ENCODE data around the gene SCAPER.
"Not testable (repeated sequence)": the region's sequence is repeated elsewhere in the genome, so short reads cannot be mapped to it uniquely, and the experiment has no call there.

Gene SCAPER

DNA sequence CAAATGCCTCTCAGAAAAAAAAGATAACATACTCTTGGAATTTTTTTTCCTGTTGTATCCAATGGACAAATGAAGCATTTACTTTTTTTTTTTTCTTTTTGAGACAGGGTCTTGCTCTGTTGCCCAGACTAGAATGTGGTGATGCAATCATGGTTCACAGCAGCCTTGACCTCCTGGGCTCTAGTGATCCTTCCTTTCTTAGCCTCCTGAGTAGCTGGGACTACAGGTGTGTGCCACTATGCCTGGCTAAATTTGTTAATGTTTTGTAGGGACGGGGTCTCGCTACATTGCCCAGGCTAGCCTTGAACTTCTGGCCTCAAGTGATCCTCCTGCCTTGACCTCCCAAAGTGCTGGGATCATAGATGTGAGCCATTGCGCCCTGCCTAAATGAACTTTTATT lies 401.3 kb downstream of the SCAPER start:
- in situ Hi-C loops (cut with MboI; ENCODE audit: low sequenced_read_pairs): no loop called here

GRCh38 chr15:76503121-76503520 lies 402.0 kb downstream of the SCAPER start:
- in situ Hi-C loops (cut with MboI; ENCODE audit: low sequenced_read_pairs): no loop called here

GRCh38 chr15:76502678-76503077 lies 402.5 kb downstream of the SCAPER start:
- in situ Hi-C loops (cut with MboI; ENCODE audit: low sequenced_read_pairs): no loop called here

- in situ Hi-C loops (cut with MboI; ENCODE audit: low sequenced_read_pairs): not testable (repeated sequence)
Measured at GRCh38 chr15:76502185-76502584, 403.0 kb downstream of the SCAPER start.

DNA sequence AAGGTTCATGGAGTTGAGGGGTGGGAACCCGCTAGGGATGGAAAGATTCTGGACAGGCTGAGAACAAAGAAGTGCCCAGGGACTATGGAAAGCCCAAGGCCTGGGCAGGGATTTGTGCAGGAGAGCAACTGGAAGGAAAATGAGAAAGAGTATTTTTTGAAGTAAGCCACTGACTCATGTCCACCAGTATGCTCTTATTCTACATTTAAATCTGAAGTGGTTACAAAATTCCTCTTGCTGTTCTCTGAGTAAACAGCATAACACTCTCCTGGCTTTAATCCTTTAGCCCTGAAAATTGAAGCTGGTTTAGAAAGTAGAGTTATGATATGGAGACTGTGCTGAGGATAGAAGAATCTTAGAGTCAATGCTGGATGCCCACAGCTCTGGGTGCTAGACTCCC lies 403.4 kb downstream of the SCAPER start:
- in situ Hi-C loops (cut with MboI; ENCODE audit: low sequenced_read_pairs): no loop called here

GRCh38 chr15:76501011-76501410 lies 404.1 kb downstream of the SCAPER start:
- in situ Hi-C loops (cut with MboI; ENCODE audit: low sequenced_read_pairs): no loop called here

DNA sequence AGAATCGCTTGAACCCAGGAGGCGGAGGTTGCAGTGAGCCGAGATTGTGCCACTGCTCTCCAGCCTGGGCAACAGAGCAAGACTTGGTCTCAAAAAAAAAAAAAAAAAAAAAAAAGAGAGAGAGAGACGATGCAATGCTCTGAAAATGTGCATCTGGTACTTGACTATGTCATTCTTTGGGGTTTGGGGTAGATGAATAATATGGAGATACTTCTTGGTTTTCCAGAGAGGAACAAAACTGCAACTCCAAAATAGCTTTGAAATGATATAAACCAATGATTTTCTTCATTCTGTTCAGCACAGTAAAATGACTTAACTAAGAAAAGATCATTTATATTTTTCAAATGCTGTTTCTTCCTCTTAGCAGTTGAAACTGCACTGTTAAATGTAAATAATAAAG lies 409.7 kb downstream of the SCAPER start:
- in situ Hi-C loops (cut with MboI; ENCODE audit: low sequenced_read_pairs): no loop called here

- in situ Hi-C loops (cut with MboI; ENCODE audit: low sequenced_read_pairs): no loop called here
Measured at GRCh38 chr15:76492538-76492937, 412.6 kb downstream of the SCAPER start.

DNA sequence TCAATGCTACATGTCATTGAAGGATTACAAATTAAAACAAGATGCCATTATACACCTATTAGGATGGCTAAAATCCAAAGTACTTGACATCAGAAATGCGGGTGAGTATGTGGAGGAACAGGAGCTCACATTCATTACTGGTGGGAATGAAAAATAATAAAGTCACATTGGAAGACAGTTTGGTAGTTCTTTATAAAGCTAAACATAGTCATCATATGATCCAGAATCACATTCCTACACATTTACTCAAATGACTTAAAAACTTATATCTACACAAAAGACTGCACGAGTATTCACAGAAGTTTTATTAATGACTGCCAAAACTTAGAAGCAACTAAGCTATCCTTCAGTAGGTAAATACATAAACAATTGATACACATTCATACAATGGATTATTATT lies 421.4 kb downstream of the SCAPER start:
- in situ Hi-C loops (cut with MboI; ENCODE audit: low sequenced_read_pairs): no loop called here

GRCh38 chr15:76483018-76483417 lies 422.1 kb downstream of the SCAPER start:
- in situ Hi-C loops (cut with MboI; ENCODE audit: low sequenced_read_pairs): no loop called here

GRCh38 chr15:76480267-76480666 lies 424.9 kb downstream of the SCAPER start:
- in situ Hi-C loops (cut with MboI; ENCODE audit: low sequenced_read_pairs): no loop called here

DNA sequence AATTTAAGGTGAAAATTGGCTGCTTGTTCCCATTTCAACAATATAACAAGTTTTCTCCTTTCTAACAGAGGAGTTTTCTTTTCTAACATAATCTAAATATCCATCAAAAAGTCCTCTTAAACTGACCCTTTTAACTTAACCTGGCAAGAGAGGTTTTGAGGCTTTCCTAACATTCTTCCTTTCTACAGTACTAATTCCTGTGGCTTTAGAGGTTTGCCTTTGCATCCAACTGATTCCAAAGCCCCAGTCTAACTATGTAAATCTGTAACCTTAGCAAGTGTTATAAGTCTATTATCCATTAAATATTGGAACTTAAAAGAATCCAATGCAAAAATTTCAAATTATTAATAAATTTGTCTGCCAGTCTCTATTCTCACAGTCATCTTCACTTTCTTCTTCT lies 434.4 kb downstream of the SCAPER start:
- in situ Hi-C loops (cut with MboI; ENCODE audit: low sequenced_read_pairs): no loop called here

DNA sequence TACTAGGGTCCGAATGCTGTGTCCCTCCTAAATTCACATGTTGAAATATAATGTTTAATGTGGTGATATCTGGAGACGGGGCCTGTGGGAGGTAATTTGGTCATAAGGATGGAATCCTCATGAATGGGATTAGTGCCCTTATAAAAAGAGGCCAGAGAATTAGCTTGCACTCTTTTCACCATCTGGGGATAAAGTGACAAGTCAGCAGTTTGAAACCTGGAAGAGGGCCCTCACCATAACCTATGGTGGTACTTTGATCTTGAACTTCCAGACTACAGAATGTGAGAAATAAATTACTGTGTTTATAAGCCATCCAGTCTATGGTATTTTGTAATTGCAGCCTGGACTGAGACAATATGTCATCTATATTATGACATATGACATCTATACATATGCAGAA lies 436.4 kb downstream of the SCAPER start:
- in situ Hi-C loops (cut with MboI; ENCODE audit: low sequenced_read_pairs): no loop called here

DNA sequence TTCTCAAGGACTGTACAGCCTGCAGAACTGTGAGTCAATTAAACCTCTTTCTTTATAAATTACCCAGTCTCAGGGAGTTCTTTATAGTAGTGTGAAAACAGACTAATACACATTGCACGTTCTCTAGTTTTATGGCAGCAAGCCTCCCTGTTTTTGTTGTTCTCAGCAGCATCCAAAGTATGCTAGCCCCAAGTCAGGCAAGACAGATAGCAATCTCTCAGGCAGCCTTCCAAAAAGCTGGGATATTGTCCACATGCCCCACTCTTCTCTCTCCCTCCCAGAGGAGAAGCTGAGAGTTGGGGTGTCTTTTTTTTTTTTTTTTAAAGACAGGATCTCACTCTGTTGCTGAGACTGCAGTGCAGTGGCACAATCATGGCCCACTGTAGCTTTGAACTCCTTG lies 438.0 kb downstream of the SCAPER start:
- in situ Hi-C loops (cut with MboI; ENCODE audit: low sequenced_read_pairs): no loop called here

DNA sequence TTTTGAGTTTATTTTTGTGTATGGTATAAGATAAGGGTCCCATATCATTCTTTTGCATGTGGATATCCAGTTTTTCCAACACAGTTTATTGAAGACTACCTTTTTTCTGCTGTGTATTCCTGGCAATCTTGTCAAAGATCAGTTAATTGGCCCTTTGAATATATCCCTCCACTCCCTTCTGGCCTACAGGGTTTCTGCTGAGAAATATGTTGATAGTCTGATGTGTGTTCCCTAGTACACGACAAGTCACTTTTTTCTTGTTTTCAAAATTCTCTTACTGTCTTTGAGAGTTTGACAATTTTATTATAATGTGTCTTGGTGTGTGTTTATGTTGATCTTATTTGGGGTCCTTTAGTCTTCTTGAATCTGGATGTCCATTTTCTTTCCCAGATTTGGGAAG lies 439.4 kb downstream of the SCAPER start:
- in situ Hi-C loops (cut with MboI; ENCODE audit: low sequenced_read_pairs): no loop called here

DNA sequence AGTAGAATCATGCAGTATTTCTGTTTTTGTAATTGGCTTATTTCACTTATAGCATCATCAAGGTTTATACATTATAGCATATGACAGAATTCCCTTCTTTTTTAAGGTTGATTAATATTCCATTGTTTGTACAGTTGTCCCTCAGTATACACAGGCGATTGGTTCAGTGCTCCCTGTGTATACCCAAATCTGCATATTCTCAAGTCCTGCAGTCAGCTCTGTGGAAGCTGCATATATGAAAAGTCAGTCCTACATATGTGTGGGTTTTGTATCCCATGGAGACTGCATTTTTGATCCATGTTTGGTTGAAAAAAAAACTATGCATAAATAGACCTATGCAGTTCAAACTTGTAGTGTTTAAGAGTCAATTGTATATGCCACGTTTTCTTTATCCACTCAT lies 440.9 kb downstream of the SCAPER start:
- in situ Hi-C loops (cut with MboI; ENCODE audit: low sequenced_read_pairs): no loop called here

- in situ Hi-C loops (cut with MboI; ENCODE audit: low sequenced_read_pairs): no loop called here
Measured at GRCh38 chr15:76460871-76461270, 444.3 kb downstream of the SCAPER start.

DNA sequence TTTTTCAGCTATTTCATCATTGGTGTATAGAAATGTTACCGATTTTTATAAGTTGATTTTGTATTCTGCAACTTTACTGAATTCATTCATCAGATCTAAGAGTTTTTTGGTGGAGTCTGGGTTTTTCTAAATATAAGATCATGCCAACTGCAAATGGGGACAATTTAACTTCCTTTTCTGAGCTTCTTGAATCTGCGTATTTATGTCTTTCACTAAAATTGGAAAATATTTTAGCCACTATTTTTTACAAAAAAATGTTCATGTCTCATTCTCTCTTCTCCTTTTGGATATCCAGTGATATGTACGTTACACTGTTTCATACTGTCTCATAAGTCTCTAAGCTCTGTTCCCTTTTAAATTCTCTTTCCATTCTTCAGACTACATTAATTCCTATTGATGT lies 444.8 kb downstream of the SCAPER start:
- in situ Hi-C loops (cut with MboI; ENCODE audit: low sequenced_read_pairs): no loop called here

DNA sequence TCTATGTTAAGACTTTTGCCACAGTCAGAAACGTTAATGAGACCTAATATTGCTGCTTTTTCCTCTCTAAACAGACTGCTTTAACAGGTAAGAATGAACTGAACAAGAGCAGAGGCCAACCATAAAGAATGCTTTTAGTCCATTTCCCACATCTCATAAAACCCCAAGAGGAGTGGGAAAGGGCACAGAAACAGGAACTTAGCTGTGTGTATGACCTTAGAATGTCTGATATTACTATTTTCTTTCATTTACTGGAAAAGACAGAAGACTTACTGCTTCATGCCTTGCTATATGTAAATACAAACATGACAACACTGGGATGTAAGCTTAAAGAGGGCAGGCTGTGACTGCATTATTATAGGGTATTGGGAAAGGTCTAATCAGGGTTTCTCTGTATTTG lies 453.6 kb downstream of the SCAPER start:
- in situ Hi-C loops (cut with MboI; ENCODE audit: low sequenced_read_pairs): no loop called here

- in situ Hi-C loops (cut with MboI; ENCODE audit: low sequenced_read_pairs): no loop called here
Measured at GRCh38 chr15:76449455-76449854, 455.7 kb downstream of the SCAPER start.

DNA sequence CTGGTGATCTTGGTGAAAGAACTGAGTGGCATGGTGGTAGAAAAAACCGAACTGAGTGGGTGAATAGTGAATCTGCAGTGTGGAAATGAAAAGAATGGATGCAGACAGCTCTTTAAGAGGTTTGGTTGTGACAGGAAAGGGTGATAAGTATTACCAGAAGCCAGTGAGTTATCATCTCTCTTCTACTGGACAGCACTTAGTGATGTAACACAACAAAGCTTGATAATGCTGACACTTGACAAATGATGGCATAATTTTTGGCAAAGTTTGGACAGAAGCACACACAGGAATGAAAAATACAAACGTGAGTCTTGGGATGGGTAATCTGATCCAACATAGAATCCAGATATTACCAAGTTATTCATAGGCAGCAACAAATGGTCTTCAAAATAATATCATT lies 456.4 kb downstream of the SCAPER start:
- in situ Hi-C loops (cut with MboI; ENCODE audit: low sequenced_read_pairs): no loop called here

GRCh38 chr15:76447728-76448441 lies 457.3 kb downstream of the SCAPER start:
- in situ Hi-C loops (cut with MboI; ENCODE audit: low sequenced_read_pairs): no loop called here

DNA sequence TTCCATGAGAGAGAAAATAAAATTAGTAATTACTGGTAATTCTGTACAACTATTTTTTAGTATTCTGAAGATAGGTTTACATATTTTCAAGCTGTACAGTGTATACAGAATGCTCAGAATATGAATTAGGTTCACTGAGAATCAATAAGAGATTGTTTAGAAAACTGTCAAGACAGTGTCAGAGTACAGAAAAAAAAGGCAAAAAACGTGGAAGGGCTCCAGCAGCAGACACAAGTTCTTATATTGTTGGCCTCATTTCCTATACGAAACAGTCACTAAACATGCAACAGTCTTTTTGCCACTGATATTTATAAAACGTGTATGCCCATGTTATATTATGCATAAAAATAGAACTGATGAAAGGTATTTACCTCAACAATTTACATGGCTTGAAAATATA lies 464.7 kb downstream of the SCAPER start:
- in situ Hi-C loops (cut with MboI; ENCODE audit: low sequenced_read_pairs): no loop called here
